IMR-90 (cell line): ENCODE measurements around the gene SMU1.

Experiments
- CEBPB ChIP-seq: IDR thresholded peaks from 2 replicates; pipeline ENCODE4 v1.6.1; 2012; ENCODE audit warnings: low read depth, low read length, improper control_type of control experiment
- CHD1 ChIP-seq: IDR thresholded peaks from 2 replicates; pipeline ENCODE4 v1.6.1; 2012; ENCODE audit warnings: low read depth, low read length, improper control_type of control experiment
- ELK1 ChIP-seq: fragments of 150-350 bp; IDR thresholded peaks from 2 replicates; pipeline ENCODE4 v1.6.1; 2016; ENCODE audit warnings: low read depth, mild to moderate bottlenecking, low read length, moderate library complexity, borderline replicate concordance
- NFE2L2 ChIP-seq: fragments of 150-350 bp; IDR thresholded peaks from 2 replicates; pipeline ENCODE4 v1.6.1; 2016; ENCODE audit warnings: low read depth, mild to moderate bottlenecking, low read length
- POLR2A ChIP-seq: IDR thresholded peaks from 2 replicates; pipeline ENCODE4 v1.6.1; 2012; ENCODE audit warnings: mild to moderate bottlenecking, low read depth, low read length
- RAD21 ChIP-seq: IDR thresholded peaks from 2 replicates; pipeline ENCODE4 v1.6.1; 2012; ENCODE audit warnings: low read length, improper control_type of control experiment
- SMC3 ChIP-seq: fragments of 150-350 bp; IDR thresholded peaks from 2 replicates; pipeline ENCODE4 v1.6.1; 2016; ENCODE audit warnings: low read depth, mild to moderate bottlenecking, antibody characterized with exemption, low read length, moderate library complexity
- TF ChIP-seq, protein P1 (sequence below): conservative IDR thresholded peaks from 2 replicates; pipeline ENCODE4 v1.5.1; 2012; ENCODE audit warnings: mild to moderate bottlenecking, low read depth, low read length, improper control_type of control experiment
- TF ChIP-seq, protein P2 (sequence below): fragments of 150-350 bp; IDR thresholded peaks from 2 replicates; pipeline ENCODE4 v1.6.1; 2017; ENCODE audit warnings: mild to moderate bottlenecking, antibody characterized with exemption, low read length, low read depth

DNA sequence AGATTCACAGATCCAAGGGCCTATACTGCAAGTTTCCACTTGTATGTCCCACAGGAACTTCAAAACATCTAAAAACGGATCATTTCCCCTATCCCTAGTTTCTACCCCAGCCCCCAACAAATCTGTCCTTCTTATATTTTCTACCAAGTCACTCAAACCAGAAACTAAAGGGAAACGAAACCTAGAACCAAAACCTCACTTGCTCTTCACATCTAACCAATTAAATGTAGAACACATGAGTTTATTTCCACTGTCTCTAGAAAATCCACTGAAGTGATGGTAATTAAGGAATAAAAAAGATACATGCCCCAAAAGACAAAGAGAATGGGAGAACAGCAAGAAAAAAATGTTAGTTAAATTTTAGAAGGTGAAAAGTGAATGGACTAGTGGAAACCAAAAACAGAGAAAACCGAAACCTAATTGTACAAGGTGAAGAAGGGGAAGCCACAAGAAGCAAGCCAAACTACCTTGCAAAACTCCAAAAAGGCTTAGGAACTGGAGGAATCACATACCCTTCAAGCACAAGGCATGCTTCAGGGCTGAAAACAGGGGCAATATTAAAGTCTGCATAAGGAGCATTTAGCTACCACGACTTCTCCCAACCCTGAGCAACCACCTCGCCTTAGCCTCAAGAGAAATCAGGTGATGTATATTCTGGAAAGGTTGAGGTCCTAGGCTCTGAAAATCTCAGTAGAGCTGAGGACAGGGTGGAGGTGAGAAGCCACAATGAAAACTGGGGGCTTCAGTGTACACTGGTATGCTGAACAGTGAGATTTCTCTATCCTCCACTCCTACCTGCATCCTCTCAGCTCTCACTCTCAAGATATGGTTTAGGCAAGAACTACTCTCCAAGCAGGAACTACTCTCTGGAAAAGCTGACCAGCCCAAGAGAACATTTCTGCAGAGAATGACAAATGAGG, 11.1 kb downstream of the SMU1 start:
- TF ChIP-seq, protein P1, sequence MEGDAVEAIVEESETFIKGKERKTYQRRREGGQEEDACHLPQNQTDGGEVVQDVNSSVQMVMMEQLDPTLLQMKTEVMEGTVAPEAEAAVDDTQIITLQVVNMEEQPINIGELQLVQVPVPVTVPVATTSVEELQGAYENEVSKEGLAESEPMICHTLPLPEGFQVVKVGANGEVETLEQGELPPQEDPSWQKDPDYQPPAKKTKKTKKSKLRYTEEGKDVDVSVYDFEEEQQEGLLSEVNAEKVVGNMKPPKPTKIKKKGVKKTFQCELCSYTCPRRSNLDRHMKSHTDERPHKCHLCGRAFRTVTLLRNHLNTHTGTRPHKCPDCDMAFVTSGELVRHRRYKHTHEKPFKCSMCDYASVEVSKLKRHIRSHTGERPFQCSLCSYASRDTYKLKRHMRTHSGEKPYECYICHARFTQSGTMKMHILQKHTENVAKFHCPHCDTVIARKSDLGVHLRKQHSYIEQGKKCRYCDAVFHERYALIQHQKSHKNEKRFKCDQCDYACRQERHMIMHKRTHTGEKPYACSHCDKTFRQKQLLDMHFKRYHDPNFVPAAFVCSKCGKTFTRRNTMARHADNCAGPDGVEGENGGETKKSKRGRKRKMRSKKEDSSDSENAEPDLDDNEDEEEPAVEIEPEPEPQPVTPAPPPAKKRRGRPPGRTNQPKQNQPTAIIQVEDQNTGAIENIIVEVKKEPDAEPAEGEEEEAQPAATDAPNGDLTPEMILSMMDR, result no peak
- no peak for TF ChIP-seq POLR2A
- no peak for TF ChIP-seq SMC3
- TF ChIP-seq ELK1, result no peak
- TF ChIP-seq, protein P2, sequence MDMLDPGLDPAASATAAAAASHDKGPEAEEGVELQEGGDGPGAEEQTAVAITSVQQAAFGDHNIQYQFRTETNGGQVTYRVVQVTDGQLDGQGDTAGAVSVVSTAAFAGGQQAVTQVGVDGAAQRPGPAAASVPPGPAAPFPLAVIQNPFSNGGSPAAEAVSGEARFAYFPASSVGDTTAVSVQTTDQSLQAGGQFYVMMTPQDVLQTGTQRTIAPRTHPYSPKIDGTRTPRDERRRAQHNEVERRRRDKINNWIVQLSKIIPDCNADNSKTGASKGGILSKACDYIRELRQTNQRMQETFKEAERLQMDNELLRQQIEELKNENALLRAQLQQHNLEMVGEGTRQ, result no peak
- no peak for TF ChIP-seq CEBPB
- TF ChIP-seq CHD1, result no peak
- no peak for TF ChIP-seq NFE2L2
- no peak for TF ChIP-seq RAD21
